ENCODE data around the gene OR52D1. TPM values are rescaled to one million over a fixed set of nuclear protein-coding genes. Genes with fewer than 3 reads are reported as not detected.

Gene OR52D1
- total and polyA plus RNA-seq, 7 experiments from 2014 or later: not detected

DNA sequence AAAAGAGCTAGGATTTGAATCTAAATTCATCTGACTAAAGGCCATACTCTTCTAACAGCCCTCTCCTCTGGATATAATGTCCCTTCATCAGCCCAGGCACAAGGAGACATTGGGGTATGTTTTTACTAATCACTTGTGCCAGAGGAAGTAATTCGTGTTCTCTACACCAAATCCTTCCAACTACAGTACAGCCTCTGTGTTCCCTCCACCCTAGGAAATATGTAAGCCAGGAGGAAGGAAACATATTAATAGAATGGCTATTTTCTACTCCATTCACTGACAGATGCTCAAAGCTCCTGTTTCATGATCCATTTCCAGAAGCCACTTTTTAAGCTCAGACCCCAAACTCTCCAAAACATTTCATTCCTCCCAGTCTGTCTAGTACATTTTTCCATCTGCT lies 40.0 kb downstream of the OR52D1 start:
- Mint-ChIP-seq H3K27ac (no peak overlapping the region), H3K4me1 (no peaks in the 10 kb centered on the region), H3K36me3 (no peaks in the 10 kb centered on the region), H3K9me3 (no peaks in the 10 kb centered on the region), H3K4me3 (no peak overlapping the region), H3K27me3 (no peaks in the 10 kb centered on the region)
- H3K4me1 ChIP-seq (ENCODE audit: control insufficient read depth in 2 of 2, insufficient read depth in 2 of 2, low read length in 2 of 2): no peaks in the 10 kb centered on the region
- no peak overlapping the region for H3K27ac ChIP-seq (ENCODE audit: low read depth, low read length)
- H3K27me3 ChIP-seq (ENCODE audit: control insufficient read depth in 2 of 2, insufficient read depth in 2 of 2, low read length in 2 of 2): no peaks in the 10 kb centered on the region
- DNase-seq: no peak
- no peaks in the 10 kb centered on the region for H3K36me3 ChIP-seq (ENCODE audit: control insufficient read depth in 2 of 3, insufficient read depth in 3 of 3, low read length in 3 of 3)
- CTCF ChIA-PET: interaction anchor here (0.6 kb wide), 1 partner anchor 59 kb away, joined by 3 read pairs; no protein-coding TSS in a partner anchor
- POLR2A ChIA-PET: no interaction called here
- H3K4me3 ChIP-seq (ENCODE audit: low read length): no peak overlapping the region
- intact Hi-C loops (cut with micrococcal nuclease): no loop called here
- no peak for ATAC-seq
- no peaks in the 10 kb centered on the region for H3K9me3 ChIP-seq (ENCODE audit: control insufficient read depth in 2 of 3, low read length in 3 of 3)

DNA sequence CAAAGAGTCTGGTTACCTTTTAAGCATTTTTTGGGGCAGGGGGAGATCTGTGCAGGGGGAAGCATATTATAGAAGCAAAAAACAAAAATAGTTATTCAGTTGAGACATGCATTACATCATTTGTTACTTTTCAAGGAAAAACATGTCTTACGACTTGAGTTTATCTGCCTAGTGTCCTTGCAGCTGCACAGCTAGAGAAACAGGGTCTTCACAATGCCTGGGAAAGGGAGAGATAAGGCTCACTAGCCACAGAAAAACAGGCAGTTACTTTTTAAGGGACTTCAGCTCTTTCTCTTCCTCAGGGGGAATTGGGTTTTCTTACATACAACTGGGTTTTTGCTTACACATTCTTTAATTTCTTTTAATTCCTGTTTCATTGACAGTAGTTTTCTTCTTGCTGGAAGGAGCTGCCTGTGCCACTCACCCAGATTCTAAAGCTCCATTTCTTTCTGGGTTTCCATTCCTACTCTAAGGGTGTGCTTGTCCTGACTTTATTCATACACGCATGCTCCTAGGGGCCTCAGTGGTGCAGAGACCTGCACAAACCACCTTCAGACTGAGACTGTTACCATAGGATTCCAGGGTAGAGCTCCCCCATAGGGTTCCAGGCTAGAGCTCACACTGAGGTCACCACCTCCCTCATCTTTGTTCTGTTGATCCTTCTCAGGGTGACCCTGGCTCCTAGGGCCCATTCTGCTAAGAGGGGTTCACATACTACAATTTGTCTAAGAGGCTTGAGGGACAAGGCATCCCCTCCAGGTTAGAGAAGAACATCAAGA lies 42.8 kb downstream of the OR52D1 start:
- H3K4me1 Mint-ChIP-seq: no peaks in the 10 kb centered on the region
- POLR2A ChIA-PET: no interaction called here
- Histone ChIP-seq H3K27me3 (ENCODE audit: control insufficient read depth in 2 of 2, insufficient read depth in 2 of 2, low read length in 2 of 2) (no peaks in the 10 kb centered on the region), H3K4me1 (ENCODE audit: control insufficient read depth in 2 of 2, insufficient read depth in 2 of 2, low read length in 2 of 2) (no peaks in the 10 kb centered on the region), H3K4me3 (ENCODE audit: low read length) (no peak overlapping the region), H3K27ac (ENCODE audit: low read depth, low read length) (no peak overlapping the region), H3K9me3 (ENCODE audit: control insufficient read depth in 2 of 3, low read length in 3 of 3) (no peaks in the 10 kb centered on the region), H3K36me3 (ENCODE audit: control insufficient read depth in 2 of 3, insufficient read depth in 3 of 3, low read length in 3 of 3) (no peaks in the 10 kb centered on the region)
- peaks cover 0 to 2% (median 0%) of the 10 kb centered on the region in 11 donors for H3K9me3 Mint-ChIP-seq
- CTCF ChIA-PET: no interaction called here
- H3K27me3 Mint-ChIP-seq: peaks cover 0 to 5% (median 0%) of the 10 kb centered on the region in 5 donors
- H3K36me3 Mint-ChIP-seq: no peaks in the 10 kb centered on the region
- H3K27ac Mint-ChIP-seq: no peak overlapping the region
- ATAC-seq: no peak
- DNase-seq: no peak
- H3K4me3 Mint-ChIP-seq: no peak overlapping the region
- intact Hi-C loops (cut with micrococcal nuclease): no loop called here

DNA sequence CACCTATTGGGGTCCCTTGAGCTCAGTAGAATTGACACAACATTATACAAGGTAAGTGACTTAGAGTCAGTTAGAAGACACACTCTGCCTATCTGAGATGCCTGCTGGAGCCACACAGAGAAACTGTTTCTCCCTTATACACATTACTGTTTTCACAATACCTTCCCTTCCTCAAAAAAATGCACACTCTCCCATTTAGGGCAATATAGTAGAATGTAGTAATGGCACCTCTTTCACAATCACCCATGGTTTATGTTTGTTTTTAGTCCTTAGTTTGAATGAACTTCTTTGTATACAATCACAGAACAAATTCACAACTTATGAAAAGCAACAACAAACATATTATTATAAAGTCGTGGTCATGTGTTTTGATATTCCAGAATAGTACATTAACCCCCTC lies 45.6 kb downstream of the OR52D1 start:
- CTCF ChIA-PET: no interaction called here
- Histone ChIP-seq H3K4me3 (ENCODE audit: low read length) (no peak overlapping the region), H3K4me1 (ENCODE audit: control insufficient read depth in 2 of 2, insufficient read depth in 2 of 2, low read length in 2 of 2) (no peaks in the 10 kb centered on the region), H3K9me3 (ENCODE audit: control insufficient read depth in 2 of 3, low read length in 3 of 3) (no peaks in the 10 kb centered on the region), H3K27ac (ENCODE audit: low read depth, low read length) (no peak overlapping the region), H3K36me3 (ENCODE audit: control insufficient read depth in 2 of 3, insufficient read depth in 3 of 3, low read length in 3 of 3) (no peaks in the 10 kb centered on the region), H3K27me3 (ENCODE audit: control insufficient read depth in 2 of 2, insufficient read depth in 2 of 2, low read length in 2 of 2) (no peaks in the 10 kb centered on the region)
- H3K9me3 Mint-ChIP-seq: peaks cover 0 to 11% (median 0%) of the 10 kb centered on the region in 11 donors
- ATAC-seq: no peak
- peaks cover 0 to 8% (median 4%) of the 10 kb centered on the region in 5 donors for H3K27me3 Mint-ChIP-seq
- H3K36me3 Mint-ChIP-seq: no peaks in the 10 kb centered on the region
- intact Hi-C loops (cut with micrococcal nuclease): no loop called here
- POLR2A ChIA-PET: no interaction called here
- DNase-seq: no peak
- H3K27ac Mint-ChIP-seq: no peak overlapping the region
- H3K4me3 Mint-ChIP-seq: no peak overlapping the region
- H3K4me1 Mint-ChIP-seq: no peaks in the 10 kb centered on the region

DNA sequence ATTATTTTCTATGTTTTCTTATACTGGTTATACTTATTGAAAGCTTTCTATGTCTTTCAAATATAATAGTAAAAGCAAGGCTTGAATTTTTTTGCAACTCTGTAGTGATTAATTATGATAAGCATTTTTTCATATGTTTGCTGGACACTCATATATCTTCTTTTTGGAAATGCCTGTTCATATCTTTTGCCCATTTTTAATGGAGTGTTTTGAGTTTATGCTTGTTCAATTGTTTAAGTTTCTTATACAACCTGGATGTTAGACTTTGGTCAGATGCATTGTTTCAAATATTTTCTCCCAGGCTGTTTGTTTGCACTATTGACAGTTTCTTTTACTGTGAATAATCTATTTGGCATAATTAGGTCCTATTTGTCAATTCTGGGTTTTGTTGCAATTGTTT lies 48.0 kb downstream of the OR52D1 start:
- no peaks in the 10 kb centered on the region for H3K4me1 Mint-ChIP-seq
- POLR2A ChIA-PET: no interaction called here
- no peaks in the 10 kb centered on the region for H3K4me1 ChIP-seq (ENCODE audit: control insufficient read depth in 2 of 2, insufficient read depth in 2 of 2, low read length in 2 of 2)
- no peak for ATAC-seq
- no peaks in the 10 kb centered on the region for H3K36me3 Mint-ChIP-seq
- no peaks in the 10 kb centered on the region for H3K36me3 ChIP-seq (ENCODE audit: control insufficient read depth in 2 of 3, insufficient read depth in 3 of 3, low read length in 3 of 3)
- peaks cover 0 to 11% (median 0%) of the 10 kb centered on the region in 11 donors for H3K9me3 Mint-ChIP-seq
- DNase-seq: no peak
- H3K27ac ChIP-seq (ENCODE audit: low read depth, low read length): no peak overlapping the region
- intact Hi-C loops (cut with micrococcal nuclease): no loop called here
- peaks cover 0 to 8% (median 4%) of the 10 kb centered on the region in 5 donors for H3K27me3 Mint-ChIP-seq
- no peak overlapping the region for H3K27ac Mint-ChIP-seq
- CTCF ChIA-PET: no interaction called here
- H3K4me3 ChIP-seq (ENCODE audit: low read length): no peak overlapping the region
- no peaks in the 10 kb centered on the region for H3K27me3 ChIP-seq (ENCODE audit: control insufficient read depth in 2 of 2, insufficient read depth in 2 of 2, low read length in 2 of 2)
- no peaks in the 10 kb centered on the region for H3K9me3 ChIP-seq (ENCODE audit: control insufficient read depth in 2 of 3, low read length in 3 of 3)
- no peak overlapping the region for H3K4me3 Mint-ChIP-seq

Other genes starting within 250 kb of the OR52D1 start
- gene HBG1, start 238.8 kb upstream of the OR52D1 start, total RNA-seq: not detected
- gene HBG1, start 238.8 kb upstream of the OR52D1 start, polyA plus RNA-seq: not detected
- gene HBG2, start 233.9 kb upstream of the OR52D1 start, total RNA-seq: not detected
- gene HBG2, start 233.9 kb upstream of the OR52D1 start, polyA plus RNA-seq: not detected
- not detected for gene HBE1, start 218.7 kb upstream of the OR52D1 start, total RNA-seq
- not detected for gene HBE1, start 218.7 kb upstream of the OR52D1 start, polyA plus RNA-seq
- gene OR51B4, start 186.7 kb upstream of the OR52D1 start, total RNA-seq: not detected
- gene OR51B4, start 186.7 kb upstream of the OR52D1 start, polyA plus RNA-seq: not detected
- not detected for gene OR51B2, start 164.4 kb upstream of the OR52D1 start, total RNA-seq
- gene OR51B2, start 164.4 kb upstream of the OR52D1 start, polyA plus RNA-seq: not detected
- under 1 TPM in 1 of 5 experiments, not detected in 4; 0.48 TPM for gene OR51B5, start 145.2 kb upstream of the OR52D1 start, total RNA-seq
- not detected for gene OR51B5, start 145.2 kb upstream of the OR52D1 start, polyA plus RNA-seq
- not detected for gene OR51B6, start 137.2 kb upstream of the OR52D1 start, total RNA-seq
- not detected for gene OR51B6, start 137.2 kb upstream of the OR52D1 start, polyA plus RNA-seq
- gene OR51M1, start 104.9 kb upstream of the OR52D1 start, total RNA-seq: not detected
- not detected for gene OR51M1, start 104.9 kb upstream of the OR52D1 start, polyA plus RNA-seq
- not detected for gene OR51Q1, start 66.6 kb upstream of the OR52D1 start, total RNA-seq
- not detected for gene OR51Q1, start 66.6 kb upstream of the OR52D1 start, polyA plus RNA-seq
- gene OR51I1, start 47.2 kb upstream of the OR52D1 start, total RNA-seq: not detected
- gene OR51I1, start 47.2 kb upstream of the OR52D1 start, polyA plus RNA-seq: not detected
- not detected for gene OR51I2, start 39.4 kb upstream of the OR52D1 start, total RNA-seq
- gene OR51I2, start 39.4 kb upstream of the OR52D1 start, polyA plus RNA-seq: not detected
- under 1 TPM in 3 of 5 experiments, not detected in 2; 0.32 to 0.57 (median 0.49) TPM for gene UBQLN3, start 21.3 kb downstream of the OR52D1 start, total RNA-seq
- gene UBQLN3, start 21.3 kb downstream of the OR52D1 start, polyA plus RNA-seq: not detected
- under 1 TPM; 0.53 to 0.73 (median 0.60) TPM for gene UBQLNL, start 28.0 kb downstream of the OR52D1 start, total RNA-seq
- gene UBQLNL, start 28.0 kb downstream of the OR52D1 start, polyA plus RNA-seq: under 1 TPM in 1 of 2 donors, not detected in 1; 0.10 TPM
- under 1 TPM in 3 of 5 experiments, not detected in 2; 0.32 to 0.49 (median 0.48) TPM for gene OR52H1, start 59.9 kb downstream of the OR52D1 start, total RNA-seq
- gene OR52H1, start 59.9 kb downstream of the OR52D1 start, polyA plus RNA-seq: not detected
- not detected for gene OR52B6, start 92.2 kb downstream of the OR52D1 start, total RNA-seq
- gene OR52B6, start 92.2 kb downstream of the OR52D1 start, polyA plus RNA-seq: not detected
- gene TRIM6, start 108.0 kb downstream of the OR52D1 start, total RNA-seq: under 1 TPM in 1 of 5 experiments, not detected in 4; 0.36 TPM
- not detected for gene TRIM6, start 108.0 kb downstream of the OR52D1 start, polyA plus RNA-seq
- gene TRIM34, start 136.3 kb downstream of the OR52D1 start, total RNA-seq: 10 to 100 TPM in 4 of 5 experiments, 1 to 10 TPM in 1; 5.8 to 14.2 (median 10.8) TPM
- gene TRIM34, start 136.3 kb downstream of the OR52D1 start, polyA plus RNA-seq: 10 to 100 TPM; 10.8 to 12.6 TPM
- gene TRIM5, start 196.4 kb downstream of the OR52D1 start, total RNA-seq: 10 to 100 TPM; 16.9 to 36.8 (median 26.2) TPM
- 10 to 100 TPM; 10.3 to 10.5 TPM for gene TRIM5, start 196.4 kb downstream of the OR52D1 start, polyA plus RNA-seq
- 100 to 1,000 TPM; 229 to 340 (median 258) TPM for gene TRIM22, start 201.1 kb downstream of the OR52D1 start, total RNA-seq
- 100 to 1,000 TPM; 121 to 184 TPM for gene TRIM22, start 201.1 kb downstream of the OR52D1 start, polyA plus RNA-seq
- gene OR56B1, start 247.8 kb downstream of the OR52D1 start, total RNA-seq: 1 to 10 TPM in 1 of 5 experiments, under 1 TPM in 4; 0.19 to 1.4 (median 0.71) TPM
- gene OR56B1, start 247.8 kb downstream of the OR52D1 start, polyA plus RNA-seq: under 1 TPM in 1 of 2 donors, not detected in 1; 0.11 TPM